Measurements from ENCODE around the gene GATAD2B. TPM values are rescaled to one million over a fixed set of nuclear protein-coding genes. Genes with fewer than 3 reads are reported as not detected.

The GATAD2B gene
- polyA plus RNA-seq, 1 experiment: 4.8 TPM

DNA sequence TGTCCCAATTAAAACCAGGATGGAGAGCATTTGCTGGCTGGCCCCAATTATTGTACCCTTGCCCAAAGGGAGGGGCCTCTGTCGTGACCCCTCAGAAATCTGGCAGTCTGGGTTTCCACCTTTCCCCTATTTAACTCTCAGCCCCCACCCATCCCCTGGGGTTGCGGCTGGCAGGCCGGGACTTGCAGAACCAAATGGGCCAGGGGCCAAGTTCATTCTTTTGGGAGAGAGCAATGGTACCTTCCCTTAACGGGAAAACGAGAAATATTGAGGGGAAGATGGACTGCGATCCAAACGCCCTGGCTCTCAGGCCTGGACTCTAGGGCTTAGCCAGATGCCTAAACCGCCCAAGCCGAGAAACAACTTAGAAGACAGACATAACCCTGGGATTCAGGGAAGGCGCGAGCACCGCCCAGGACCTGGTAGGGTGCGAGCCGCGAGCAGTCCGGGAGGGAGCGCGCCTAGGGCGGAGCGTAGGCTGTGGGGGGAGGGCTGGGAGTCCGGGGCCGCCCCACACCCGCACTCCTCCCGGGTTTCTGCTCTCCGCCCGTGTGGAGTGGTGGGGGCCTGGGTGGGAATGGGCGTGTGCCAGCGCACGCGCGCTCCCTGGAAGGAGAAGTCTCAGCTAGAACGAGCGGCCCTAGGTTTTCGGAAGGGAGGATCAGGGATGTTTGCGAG is 147.9 kb downstream of the GATAD2B start, which contains the start of gene SLC27A3:
Gene SLC27A3, plus strand, starts transcription at position 628 of the 678 bp plus-strand sequence. CDS start 91 bp downstream, outside the sequence.
- H3K9me3 ChIP-seq (ENCODE audit: control insufficient read depth, insufficient read depth, low read length): no peaks in the 10 kb centered on the region; the same call in 1 of the 2 replicates
- ChIA-PET CTCF (interaction anchor here (1.0 to 4.2 kb wide), 2 partner anchors 212 to 264 kb away, joined by 3 to 16 read pairs; partner anchors contain the start of gene RAB13), POLR2A (interaction anchor here (1.0 to 1.4 kb wide), 4 partner anchors 9 to 364 kb away, joined by 3 to 7 read pairs (median 6); partner anchors contain the start of gene RPS27)
- H3K27me3 ChIP-seq (ENCODE audit: control insufficient read depth, insufficient read depth, low read length): no peaks in the 10 kb centered on the region
- TF ChIP-seq, protein P1, sequence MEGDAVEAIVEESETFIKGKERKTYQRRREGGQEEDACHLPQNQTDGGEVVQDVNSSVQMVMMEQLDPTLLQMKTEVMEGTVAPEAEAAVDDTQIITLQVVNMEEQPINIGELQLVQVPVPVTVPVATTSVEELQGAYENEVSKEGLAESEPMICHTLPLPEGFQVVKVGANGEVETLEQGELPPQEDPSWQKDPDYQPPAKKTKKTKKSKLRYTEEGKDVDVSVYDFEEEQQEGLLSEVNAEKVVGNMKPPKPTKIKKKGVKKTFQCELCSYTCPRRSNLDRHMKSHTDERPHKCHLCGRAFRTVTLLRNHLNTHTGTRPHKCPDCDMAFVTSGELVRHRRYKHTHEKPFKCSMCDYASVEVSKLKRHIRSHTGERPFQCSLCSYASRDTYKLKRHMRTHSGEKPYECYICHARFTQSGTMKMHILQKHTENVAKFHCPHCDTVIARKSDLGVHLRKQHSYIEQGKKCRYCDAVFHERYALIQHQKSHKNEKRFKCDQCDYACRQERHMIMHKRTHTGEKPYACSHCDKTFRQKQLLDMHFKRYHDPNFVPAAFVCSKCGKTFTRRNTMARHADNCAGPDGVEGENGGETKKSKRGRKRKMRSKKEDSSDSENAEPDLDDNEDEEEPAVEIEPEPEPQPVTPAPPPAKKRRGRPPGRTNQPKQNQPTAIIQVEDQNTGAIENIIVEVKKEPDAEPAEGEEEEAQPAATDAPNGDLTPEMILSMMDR (IDR thresholded peaks at IDR 0.05; ENCODE audit: low read depth, low read length): no peak
- peak within 1 kb of the TSS; percentile 73 for H3K4me3 ChIP-seq (ENCODE audit: low read depth, low read length)
- DNase-seq (ENCODE audit: low read depth, low spot score): no peak
- H3K27ac ChIP-seq (ENCODE audit: low read depth, low read length): no peak within 1 kb of the TSS

DNA sequence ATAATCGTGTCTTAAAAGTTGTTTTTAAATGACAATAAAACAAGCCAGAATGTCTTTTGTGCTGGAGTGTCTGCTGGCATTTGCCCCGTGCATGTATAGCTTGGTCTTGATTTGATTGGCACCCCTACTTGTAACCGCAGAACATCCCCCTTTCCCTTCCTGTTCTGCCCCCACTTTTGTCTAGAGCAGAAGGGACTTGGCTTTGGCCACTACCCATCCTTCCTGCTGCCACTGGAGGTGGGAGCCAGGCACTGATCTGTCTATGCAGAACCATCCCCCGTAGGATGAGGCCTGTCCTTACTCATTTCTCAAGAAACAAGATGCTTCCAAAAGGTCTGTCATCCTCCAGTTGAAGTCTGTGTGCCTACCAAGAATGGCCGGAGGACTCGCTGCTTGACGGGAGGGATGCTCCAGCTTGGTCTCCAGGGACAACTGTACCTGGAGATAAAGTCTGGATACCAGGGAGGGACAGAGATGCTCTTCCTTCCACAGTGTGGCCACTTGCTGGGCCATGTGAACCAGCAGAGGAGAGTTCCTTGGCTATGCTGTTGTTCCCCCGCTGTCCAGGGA is 148.7 kb downstream of the GATAD2B start:
- Histone ChIP-seq H3K27me3 (ENCODE audit: control insufficient read depth, insufficient read depth, low read length) (no peaks in the 10 kb centered on the region), H3K27ac (ENCODE audit: low read depth, low read length) (no peak overlapping the region), H3K4me3 (ENCODE audit: low read depth, low read length) (no peak overlapping the region), H3K9me3 (ENCODE audit: control insufficient read depth, insufficient read depth, low read length) (no peaks in the 10 kb centered on the region; the same call in 1 of the 2 replicates)
- TF ChIP-seq, protein P1 (IDR thresholded peaks at IDR 0.05; ENCODE audit: low read depth, low read length): no peak
- ChIA-PET CTCF (interaction anchor here (4.2 kb wide), 1 partner anchor 213 kb away, joined by 16 read pairs; the partner anchor contains the start of gene RAB13), POLR2A (interaction anchor here (1.5 kb wide), 1 partner anchor 10 kb away, joined by 6 read pairs; no protein-coding TSS in a partner anchor)
- no peak for DNase-seq (ENCODE audit: low read depth, low spot score)

DNA sequence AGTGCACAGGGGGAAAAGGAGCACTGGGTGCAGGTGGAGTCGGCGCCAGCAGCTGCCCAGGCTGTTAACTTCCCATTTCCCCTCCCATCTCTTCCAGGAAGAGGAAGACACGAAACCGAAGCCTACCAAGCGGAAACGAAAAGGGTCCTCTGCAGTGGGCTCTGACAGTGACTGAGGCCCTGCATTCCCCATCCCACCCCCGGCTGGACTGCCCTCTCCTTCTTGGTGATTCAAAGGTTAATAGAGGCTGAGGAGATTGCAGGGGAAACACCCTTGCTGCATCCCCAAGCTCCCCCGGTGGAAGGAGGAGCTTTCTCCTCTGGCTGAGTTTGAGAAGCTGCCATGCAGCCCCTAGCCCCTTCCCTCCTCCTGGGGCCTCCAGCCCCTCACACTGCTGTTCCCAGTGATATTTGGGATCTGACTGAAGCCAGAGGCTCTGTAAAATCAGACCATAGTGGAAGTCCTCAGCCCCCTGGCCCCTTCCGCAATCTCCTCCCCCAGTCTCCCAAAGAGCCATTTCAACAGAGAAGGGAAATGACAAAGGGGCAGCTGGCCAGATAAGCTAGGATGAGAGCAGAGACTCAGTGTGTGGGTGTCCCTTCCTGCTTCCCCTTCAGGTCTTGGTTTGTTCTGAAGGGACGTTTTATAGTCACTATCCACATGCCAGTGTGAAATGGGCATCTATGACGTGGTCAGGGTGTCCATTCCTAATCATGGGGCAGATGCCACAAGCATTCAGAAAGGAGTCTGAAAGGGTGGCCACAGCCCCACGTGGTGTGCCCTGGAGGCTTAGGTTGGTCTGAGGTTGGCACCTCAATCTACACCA is 149.5 kb downstream of the GATAD2B start:
- POLR2A ChIA-PET: interaction anchor here (1.5 kb wide), 1 partner anchor 10 kb away, joined by 6 read pairs; no protein-coding TSS in a partner anchor
- DNase-seq (ENCODE audit: low read depth, low spot score): no peak

DNA sequence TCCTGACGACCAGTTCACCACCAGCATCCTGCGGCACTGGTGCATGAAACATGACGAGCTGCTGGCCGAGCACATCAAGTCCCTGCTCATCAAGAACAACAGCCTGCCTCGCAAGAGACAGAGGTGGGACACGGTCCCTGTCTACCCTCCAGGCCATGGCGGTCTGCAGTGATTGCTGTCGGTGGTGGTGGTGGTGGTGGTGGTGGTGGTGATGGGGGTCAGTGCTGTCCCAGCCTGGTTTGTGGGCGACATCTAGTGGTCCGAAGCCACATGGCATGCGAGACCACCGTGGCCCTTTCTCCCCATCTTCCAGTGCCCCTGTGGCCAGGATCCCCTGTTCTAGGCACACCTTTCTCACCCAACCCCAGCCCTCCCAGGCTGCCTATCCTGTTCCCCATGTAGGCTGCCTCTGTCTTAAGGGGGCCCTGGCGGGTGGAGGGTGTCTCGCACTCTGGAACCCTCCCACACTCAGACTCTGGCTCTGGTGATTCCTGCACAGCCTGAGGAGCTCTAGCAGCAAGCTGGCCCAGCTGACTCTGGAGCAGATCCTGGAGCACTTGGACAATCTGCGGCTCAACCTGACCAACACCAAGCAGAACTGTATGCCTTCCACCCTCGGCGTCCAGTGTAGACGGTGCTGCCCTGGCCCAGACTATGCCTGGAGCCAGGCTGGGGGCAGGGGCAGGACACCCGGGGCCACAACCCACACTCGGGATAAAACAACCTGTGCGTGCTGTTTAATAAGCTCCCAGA is 150.8 kb downstream of the GATAD2B start:
- TF ChIP-seq, protein P1 (IDR thresholded peaks at IDR 0.05; ENCODE audit: low read depth, low read length): peak; percentile 48
- H3K4me3 ChIP-seq (ENCODE audit: low read depth, low read length): no peak overlapping the region
- no peak overlapping the region for H3K27ac ChIP-seq (ENCODE audit: low read depth, low read length)
- no peak for DNase-seq (ENCODE audit: low read depth, low spot score)
- ChIA-PET POLR2A (no interaction called here), CTCF (interaction anchor here (0.5 to 4.2 kb wide), 8 partner anchors 8 to 420 kb away, joined by 3 to 16 read pairs (median 3); partner anchors contain the start of gene RAB13)
- no peaks in the 10 kb centered on the region for H3K27me3 ChIP-seq (ENCODE audit: control insufficient read depth, insufficient read depth, low read length)
- H3K9me3 ChIP-seq (ENCODE audit: control insufficient read depth, insufficient read depth, low read length): no peaks in the 10 kb centered on the region; the same call in 1 of the 2 replicates

More for the DNA sequence above, 149.5 kb downstream of the GATAD2B start:
- Histone ChIP-seq H3K4me3 (ENCODE audit: low read depth, low read length) (no peak overlapping the region), H3K27me3 (ENCODE audit: control insufficient read depth, insufficient read depth, low read length) (no peaks in the 10 kb centered on the region), H3K27ac (ENCODE audit: low read depth, low read length) (no peak overlapping the region), H3K9me3 (ENCODE audit: control insufficient read depth, insufficient read depth, low read length) (no peaks in the 10 kb centered on the region; the same call in 1 of the 2 replicates)
- CTCF ChIA-PET: interaction anchor here (1.0 to 4.2 kb wide), 2 partner anchors 96 to 214 kb away, joined by 3 to 16 read pairs; partner anchors contain the start of gene RAB13
- TF ChIP-seq, protein P1 (IDR thresholded peaks at IDR 0.05; ENCODE audit: low read depth, low read length): no peak

Data from AG04450 (cell line).